ENCODE data around the gene TBX1.
"Not testable (repeated sequence)": the region's sequence is repeated elsewhere in the genome, so short reads cannot be mapped to it uniquely, and the experiment has no call there.

Gene TBX1

GRCh38 chr22:19784384-19785175, 24.0 kb downstream of the TBX1 start:
- no peak for DNase-seq (ENCODE audit: low read depth)

GRCh38 chr22:19785461-19786263, 25.1 kb downstream of the TBX1 start:
- no peak for DNase-seq (ENCODE audit: low read depth)

- DNase-seq (ENCODE audit: low read depth) = no peak
These were observed 25.6 kb downstream of the TBX1 start for GRCh38 chr22:19786264-19786585.

- no peak for DNase-seq (ENCODE audit: low read depth)
These were observed 26.6 kb downstream of the TBX1 start for GRCh38 chr22:19786959-19787848.

GRCh38 chr22:19787849-19788141, 27.2 kb downstream of the TBX1 start:
- DNase-seq (ENCODE audit: low read depth) = no peak

- DNase-seq (ENCODE audit: low read depth) = no peak
These were observed 28.2 kb downstream of the TBX1 start for GRCh38 chr22:19788661-19789225.

- no peak for DNase-seq (ENCODE audit: low read depth)
These were observed 28.8 kb downstream of the TBX1 start for GRCh38 chr22:19789406-19789805.

- no peak for DNase-seq (ENCODE audit: low read depth)
These were observed 29.2 kb downstream of the TBX1 start for GRCh38 chr22:19789828-19790227.

GRCh38 chr22:19791243-19791642, 30.7 kb downstream of the TBX1 start:
- DNase-seq (ENCODE audit: low read depth) = no peak

- DNase-seq (ENCODE audit: low read depth) = no peak
These were observed 31.3 kb downstream of the TBX1 start for GRCh38 chr22:19791894-19792293.

GRCh38 chr22:19792383-19792896, 31.9 kb downstream of the TBX1 start:
- DNase-seq (ENCODE audit: low read depth) = not testable (repeated sequence)

GRCh38 chr22:19793161-19793560, 32.6 kb downstream of the TBX1 start:
- no peak for DNase-seq (ENCODE audit: low read depth)

GRCh38 chr22:19793661-19794310, 33.2 kb downstream of the TBX1 start:
- DNase-seq (ENCODE audit: low read depth) = no peak

- DNase-seq (ENCODE audit: low read depth) = no peak
These were observed 35.0 kb downstream of the TBX1 start for GRCh38 chr22:19795617-19796008.

- DNase-seq (ENCODE audit: low read depth) = no peak
These were observed 35.6 kb downstream of the TBX1 start for GRCh38 chr22:19796160-19796559.

- DNase-seq (ENCODE audit: low read depth) = no peak
These were observed 36.8 kb downstream of the TBX1 start for GRCh38 chr22:19797086-19798002.

GRCh38 chr22:19798003-19798665, 37.6 kb downstream of the TBX1 start:
- DNase-seq (ENCODE audit: low read depth) = no peak

GRCh38 chr22:19798891-19799293, 38.3 kb downstream of the TBX1 start:
- DNase-seq (ENCODE audit: low read depth) = no peak

GRCh38 chr22:19799322-19800190, 39.0 kb downstream of the TBX1 start:
- DNase-seq (ENCODE audit: low read depth) = no peak

All from activated gamma-delta T cell treated with anti-CD3 and anti-CD28 coated beads, Interleukin-2, amount 50 U/mL, for 16 hours (primary cell).